ENCODE data around the gene PLD1. TPM values are rescaled to one million over a fixed set of nuclear protein-coding genes. Genes with fewer than 3 reads are reported as not detected.
A peak's percentile ranks its signal among the peaks of the same experiment; 100 is the strongest.

Gene PLD1
- total RNA-seq, 4 donors from 2014 or later: 7.0 to 17.1 (median 13.6) TPM

GRCh38 chr3:171774521-171774920 lies 35.8 kb downstream of the PLD1 start:
- Histone ChIP-seq H3K27me3 (no peaks in the 10 kb centered on the region), H3K9me3 (no peaks in the 10 kb centered on the region), H3K36me3 (no peaks in the 10 kb centered on the region), H3K27ac (no peak overlapping the region), H3K4me3 (no peak overlapping the region), H3K4me1 (peaks cover 6 to 30% (median 14%) of the 10 kb centered on the region in 3 donors)
- no peak for TF ChIP-seq EP300 (IDR thresholded peaks at IDR 0.05)
- no peak for TF ChIP-seq POLR2AphosphoS5 (IDR thresholded peaks at IDR 0.05)
- no peak for TF ChIP-seq CTCF (IDR thresholded peaks at IDR 0.05)
- TF ChIP-seq POLR2A (IDR thresholded peaks at IDR 0.05): no peak
- 74 to 79% methylated on average over 6 of the region's 6 CpGs for WGBS, 2 donors (ENCODE audit: low coverage in 1 of 2)
- no peak for ATAC-seq

- WGBS, 2 donors (ENCODE audit: low coverage in 1 of 2): 3 to 8% methylated on average over 3 to 4 of the region's 4 CpGs
- Histone ChIP-seq H3K9me3 (no peaks in the 10 kb centered on the region), H3K4me3 (no peak overlapping the region), H3K27me3 (no peaks in the 10 kb centered on the region), H3K27ac (no peak overlapping the region), H3K4me1 (peaks cover 9 to 50% (median 14%) of the 10 kb centered on the region in 3 donors), H3K36me3 (no peaks in the 10 kb centered on the region)
- TF ChIP-seq POLR2AphosphoS5 (IDR thresholded peaks at IDR 0.05) (no peak), CTCF (IDR thresholded peaks at IDR 0.05) (peak; percentile 41 to 79 (median 72))
- ATAC-seq: no peak
These were observed 37.7 kb downstream of the PLD1 start for GRCh38 chr3:171772427-171773056.

GRCh38 chr3:171770689-171771620 lies 39.3 kb downstream of the PLD1 start:
- H3K27ac ChIP-seq: peak overlapping the region; percentile 60 to 77 (median 72)
- 11 to 35% methylated on average over 7 to 9 of the region's 10 CpGs for WGBS, 2 donors (ENCODE audit: low coverage in 1 of 2)

GRCh38 chr3:171769461-171769860 lies 40.8 kb downstream of the PLD1 start:
- peak overlapping the region in 1 of 4 donors; percentile 28 for H3K27ac ChIP-seq
- TF ChIP-seq CTCF (IDR thresholded peaks at IDR 0.05) (no peak), POLR2AphosphoS5 (IDR thresholded peaks at IDR 0.05) (no peak), EP300 (IDR thresholded peaks at IDR 0.05) (no peak), POLR2A (IDR thresholded peaks at IDR 0.05) (no peak)

More at GRCh38 chr3:171770689-171771620, 39.3 kb downstream of the PLD1 start:
- H3K27me3 ChIP-seq: no peaks in the 10 kb centered on the region
- ATAC-seq: peak; percentile 75
- no peaks in the 10 kb centered on the region for H3K36me3 ChIP-seq
- H3K4me3 ChIP-seq: peak overlapping the region; percentile 46 to 54
- no peaks in the 10 kb centered on the region for H3K9me3 ChIP-seq
- TF ChIP-seq POLR2AphosphoS5 (IDR thresholded peaks at IDR 0.05): peak; percentile 18
- no peak for TF ChIP-seq EP300 (IDR thresholded peaks at IDR 0.05)
- H3K4me1 ChIP-seq: peaks cover 9 to 50% (median 14%) of the 10 kb centered on the region in 3 donors

GRCh38 chr3:171768986-171769385 lies 41.3 kb downstream of the PLD1 start:
- ATAC-seq: no peak
- 35 to 60% methylated on average over 3 to 4 of the region's 4 CpGs for WGBS, 2 donors (ENCODE audit: low coverage in 1 of 2)

More at GRCh38 chr3:171769461-171769860, 40.8 kb downstream of the PLD1 start:
- H3K4me3 ChIP-seq: peak overlapping the region; percentile 14 to 46
- H3K9me3 ChIP-seq: no peaks in the 10 kb centered on the region
- WGBS, 2 donors (ENCODE audit: low coverage in 1 of 2): 62 to 90% methylated on average over 2 to 3 of the region's 3 CpGs
- H3K27me3 ChIP-seq: no peaks in the 10 kb centered on the region
- H3K36me3 ChIP-seq: no peaks in the 10 kb centered on the region
- H3K4me1 ChIP-seq: peaks cover 9 to 50% (median 14%) of the 10 kb centered on the region in 3 donors
- ATAC-seq: no peak

More at GRCh38 chr3:171768986-171769385, 41.3 kb downstream of the PLD1 start:
- peaks cover 9 to 50% (median 14%) of the 10 kb centered on the region in 3 donors for H3K4me1 ChIP-seq
- TF ChIP-seq EP300 (IDR thresholded peaks at IDR 0.05) (no peak), POLR2AphosphoS5 (IDR thresholded peaks at IDR 0.05) (no peak), CTCF (IDR thresholded peaks at IDR 0.05) (no peak), POLR2A (IDR thresholded peaks at IDR 0.05) (no peak)
- H3K27ac ChIP-seq: no peak overlapping the region
- H3K4me3 ChIP-seq: no peak overlapping the region
- H3K36me3 ChIP-seq: no peaks in the 10 kb centered on the region
- H3K9me3 ChIP-seq: no peaks in the 10 kb centered on the region
- no peaks in the 10 kb centered on the region for H3K27me3 ChIP-seq

All from gastroesophageal sphincter (tissue), 4 donors.